GM13977 (cell line): Measurements from ENCODE around the gene SRBD1.

Source experiments
- DNase-seq: peaks from one replicate; pipeline ENCODE4 v3.0.0; 2012; ENCODE audit warnings: low spot score
- in situ Hi-C: fragments of 300-500 bp; cut with MboI; formaldehyde crosslinking; loops from one replicate; pipeline ENCODE4 v1.12.0; 2022; ENCODE audit warnings: low sequenced_read_pairs, low pct_unique_long_range_greater_than_20kb, mixed read lengths, inconsistent platforms; ENCODE audit not compliant: unreplicated experiment
- TF ChIP-seq, protein P1 (sequence below): IDR thresholded peaks from 2 replicates; pipeline ENCODE4 v1.5.1; 2012; ENCODE audit warnings: mild to moderate bottlenecking, control low read depth; ENCODE audit not compliant: insufficient read depth; ENCODE audit errors: extremely low read depth, missing control alignments

SRBD1 gene

DNA sequence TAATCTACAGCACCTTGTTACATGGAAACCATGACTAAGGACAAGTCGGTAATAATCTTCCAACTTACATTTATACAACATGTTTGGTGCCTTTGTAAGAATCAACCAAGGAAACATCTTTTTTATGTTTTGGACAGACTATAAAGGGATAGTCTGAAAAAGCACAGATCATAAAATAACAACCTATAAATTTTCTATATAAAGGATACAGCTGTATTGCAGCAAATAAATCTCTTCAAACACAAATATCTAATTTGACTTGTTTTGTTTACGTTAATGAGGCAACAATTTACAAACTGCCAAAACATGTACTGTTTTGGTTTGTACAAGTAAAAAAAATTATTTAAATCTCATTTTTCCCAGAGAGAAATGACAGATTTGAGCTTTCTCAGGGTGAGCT lies 92.5 kb downstream of the SRBD1 start:
- in situ Hi-C loops: no loop called here
- TF ChIP-seq, protein P1, sequence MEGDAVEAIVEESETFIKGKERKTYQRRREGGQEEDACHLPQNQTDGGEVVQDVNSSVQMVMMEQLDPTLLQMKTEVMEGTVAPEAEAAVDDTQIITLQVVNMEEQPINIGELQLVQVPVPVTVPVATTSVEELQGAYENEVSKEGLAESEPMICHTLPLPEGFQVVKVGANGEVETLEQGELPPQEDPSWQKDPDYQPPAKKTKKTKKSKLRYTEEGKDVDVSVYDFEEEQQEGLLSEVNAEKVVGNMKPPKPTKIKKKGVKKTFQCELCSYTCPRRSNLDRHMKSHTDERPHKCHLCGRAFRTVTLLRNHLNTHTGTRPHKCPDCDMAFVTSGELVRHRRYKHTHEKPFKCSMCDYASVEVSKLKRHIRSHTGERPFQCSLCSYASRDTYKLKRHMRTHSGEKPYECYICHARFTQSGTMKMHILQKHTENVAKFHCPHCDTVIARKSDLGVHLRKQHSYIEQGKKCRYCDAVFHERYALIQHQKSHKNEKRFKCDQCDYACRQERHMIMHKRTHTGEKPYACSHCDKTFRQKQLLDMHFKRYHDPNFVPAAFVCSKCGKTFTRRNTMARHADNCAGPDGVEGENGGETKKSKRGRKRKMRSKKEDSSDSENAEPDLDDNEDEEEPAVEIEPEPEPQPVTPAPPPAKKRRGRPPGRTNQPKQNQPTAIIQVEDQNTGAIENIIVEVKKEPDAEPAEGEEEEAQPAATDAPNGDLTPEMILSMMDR: no peak
- no peak for DNase-seq

DNA sequence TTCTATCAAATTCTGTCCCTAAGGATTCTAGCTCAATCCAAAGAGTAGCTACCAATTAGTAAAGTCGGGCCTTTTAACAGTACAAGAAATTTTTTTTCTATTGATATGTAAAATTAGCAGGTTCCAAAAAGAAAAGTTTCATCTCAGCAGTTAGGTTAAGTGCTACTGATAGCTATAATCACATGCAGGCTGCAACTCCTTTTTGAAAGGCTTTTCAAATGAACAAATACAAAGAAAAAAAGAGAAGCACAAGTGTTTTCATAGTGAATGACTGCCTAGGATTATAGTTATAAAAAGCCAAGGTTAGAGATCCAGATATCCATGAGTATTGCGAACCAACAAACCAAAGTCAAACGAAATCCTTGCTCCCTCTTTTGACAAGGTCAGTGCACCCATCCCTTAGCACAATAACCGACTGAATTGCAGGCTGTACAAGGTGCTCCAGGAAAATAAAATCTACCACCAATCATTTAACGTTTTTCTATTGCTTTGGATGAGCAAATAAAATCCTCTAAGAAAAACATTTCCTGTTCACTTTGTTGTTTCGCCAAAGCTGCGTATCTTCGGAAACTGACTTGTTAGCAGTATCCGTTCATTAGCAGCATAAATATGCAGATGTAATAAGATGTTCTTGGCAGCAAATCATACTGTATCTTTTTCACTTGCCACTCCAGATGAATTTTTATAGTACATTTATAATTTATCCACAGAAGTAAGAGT lies 100.2 kb downstream of the SRBD1 start:
- TF ChIP-seq, protein P1: no peak
- in situ Hi-C loops: no loop called here

DNA sequence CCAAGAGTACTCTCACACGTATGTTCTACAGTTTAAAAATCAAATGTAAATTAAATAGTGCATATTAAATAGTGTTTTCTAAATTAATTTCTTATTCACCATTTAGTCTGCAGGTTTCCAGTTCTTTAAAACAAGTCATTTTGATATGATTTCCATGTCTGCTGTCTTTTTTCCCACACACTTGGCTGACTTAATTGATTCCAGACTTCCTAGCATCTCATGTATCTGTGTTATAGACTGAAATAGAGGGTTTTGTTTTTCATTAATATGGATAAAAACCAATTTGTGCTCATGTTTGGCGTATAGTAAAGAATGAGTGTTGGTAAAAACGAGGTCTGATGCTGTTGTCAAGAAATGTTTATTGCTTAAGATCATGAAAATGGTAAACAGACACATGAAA lies 104.3 kb downstream of the SRBD1 start:
- TF ChIP-seq, protein P1: no peak
- in situ Hi-C loops: no loop called here
- DNase-seq: no peak

More for the DNA sequence above, 100.2 kb downstream of the SRBD1 start:
- no peak for DNase-seq

DNA sequence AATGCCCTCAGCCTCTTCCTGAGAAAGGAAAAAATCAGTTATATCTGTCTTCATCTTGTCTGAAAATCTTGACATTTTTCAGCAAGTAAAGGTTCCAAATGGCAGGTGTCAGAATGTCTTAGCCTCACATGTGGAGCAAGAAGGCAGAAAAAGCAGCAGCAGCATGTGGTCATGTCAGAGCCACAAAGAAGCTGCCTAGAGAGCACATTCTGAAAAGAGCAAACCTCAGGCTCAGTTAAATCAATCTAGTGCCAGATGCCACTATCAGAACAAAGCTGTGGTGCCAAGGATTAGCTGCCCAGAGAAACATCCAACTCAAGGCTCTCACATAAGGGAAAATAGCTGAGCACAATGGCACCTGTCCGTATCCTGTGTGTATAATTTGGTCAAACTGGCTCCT lies 105.9 kb downstream of the SRBD1 start:
- DNase-seq: no peak
- in situ Hi-C loops: no loop called here

DNA sequence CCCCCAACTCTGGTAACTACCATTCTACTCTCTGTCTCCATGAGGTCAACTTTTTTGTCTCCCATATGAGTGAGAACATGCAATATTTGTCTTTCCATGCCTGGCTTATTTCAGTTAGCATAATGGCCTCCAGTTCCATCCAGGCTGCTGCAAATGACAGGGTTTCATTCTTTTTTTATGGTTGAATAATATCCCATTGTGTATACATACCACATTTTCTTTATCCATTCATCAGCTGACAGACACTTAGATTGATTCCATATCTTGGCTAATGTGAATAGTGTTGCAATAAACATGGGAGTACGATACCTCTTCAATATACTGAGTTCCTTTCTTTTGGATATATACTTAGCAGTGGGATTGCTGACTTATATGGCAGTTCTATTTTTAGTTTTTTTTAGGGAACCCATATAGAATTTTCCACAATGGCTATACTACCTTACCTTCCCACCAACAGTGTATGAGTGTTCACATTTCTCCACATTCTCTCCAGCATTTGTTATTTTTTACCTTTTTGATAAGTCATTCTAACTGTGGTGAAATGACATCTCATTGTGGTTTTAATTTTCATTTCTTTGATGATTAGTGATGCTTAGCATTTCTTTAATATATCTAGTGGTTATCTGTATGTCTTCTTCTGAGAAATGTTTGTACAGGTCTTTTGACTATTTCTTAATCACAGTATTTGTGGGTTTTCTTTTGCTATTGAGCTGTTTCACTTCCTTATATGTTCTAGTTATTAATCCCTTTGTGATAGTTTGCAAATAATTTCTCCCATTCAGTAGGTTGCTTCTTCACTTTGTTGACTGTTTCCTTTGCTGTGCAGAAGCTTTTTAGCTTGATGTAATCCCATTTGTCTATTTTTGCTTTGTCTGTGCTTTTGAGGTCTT lies 112.2 kb downstream of the SRBD1 start:
- in situ Hi-C loops: loop anchor here (5.0 kb wide), 1 partner anchor 522 kb away; no protein-coding TSS in a partner anchor
- TF ChIP-seq, protein P1: no peak
- no peak for DNase-seq

More for the DNA sequence above, 105.9 kb downstream of the SRBD1 start:
- TF ChIP-seq, protein P1: no peak

DNA sequence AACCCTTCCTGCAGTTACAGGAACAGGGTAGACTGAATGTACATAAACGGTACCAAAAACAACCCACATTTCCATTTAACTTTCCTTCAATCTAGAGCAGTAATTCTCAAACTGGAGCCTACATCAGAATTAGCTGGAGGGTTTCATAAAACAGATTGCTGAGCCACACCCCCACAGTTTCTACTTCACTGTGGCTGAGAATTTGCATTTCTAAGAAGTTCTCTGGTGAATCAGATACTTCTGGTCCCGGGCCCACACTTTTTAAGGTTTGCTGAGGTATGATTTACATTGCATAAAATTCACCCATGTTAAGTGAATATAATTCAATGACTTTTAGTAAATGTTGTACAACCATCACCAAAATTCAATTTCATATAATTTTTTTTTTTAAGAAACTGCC lies 113.7 kb downstream of the SRBD1 start:
- in situ Hi-C loops: loop anchor here (5.0 kb wide), 1 partner anchor 520 kb away; no protein-coding TSS in a partner anchor
- TF ChIP-seq, protein P1: no peak
- peak; percentile 28 for DNase-seq
